Esophagus muscularis mucosa (tissue), 4 donors: ENCODE measurements around the gene GCNT3.

Experiments
- EP300 ChIP-seq: sonication (generic); formaldehyde crosslinking; IDR thresholded peaks from one replicate; pipeline ENCODE4 v1.6.1; 2017; ENCODE audit warnings: antibody characterized with exemption
- POLR2A ChIP-seq: fragments of 450-650 bp; IDR thresholded peaks from one replicate; pipeline ENCODE4 v1.6.1; 2017; ENCODE audit warnings: antibody characterized with exemption, moderate library complexity, mild to moderate bottlenecking, low read depth
- TF ChIP-seq, protein P1 (sequence below), 3 experiments: fragments of 200-600 bp in 2 of 3; fragments of 450-650 bp in 1 of 3; sonication (generic) in 2 of 3; IDR thresholded peaks; one replicate each; pipeline ENCODE4 v1.5.1; 2017 to 2019; ENCODE audit warnings: antibody characterized with exemption in 3 of 3, mild to moderate bottlenecking in 2 of 3, moderate library complexity in 1 of 3

DNA sequence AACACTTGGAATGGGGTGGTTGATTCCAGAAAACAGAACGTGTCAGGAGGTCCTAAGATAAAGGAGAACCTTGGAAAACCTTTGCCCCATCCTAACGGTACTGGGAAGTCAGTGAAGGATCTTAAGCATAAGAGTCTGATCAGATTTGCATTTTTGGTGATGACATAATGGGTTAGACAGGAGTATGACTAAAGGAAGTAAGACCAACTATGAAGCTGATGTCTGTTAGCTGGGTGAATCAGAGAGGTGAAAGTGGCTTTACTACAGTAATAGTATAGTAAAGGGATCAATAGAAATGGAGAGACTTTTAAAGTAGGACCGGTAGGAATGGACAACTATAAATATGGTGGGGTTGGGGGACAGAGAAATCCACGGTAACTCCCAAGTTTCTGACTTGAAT, 33.2 kb downstream of the GCNT3 start:
- TF ChIP-seq POLR2A (no peak), EP300 (no peak)
- TF ChIP-seq, protein P1, sequence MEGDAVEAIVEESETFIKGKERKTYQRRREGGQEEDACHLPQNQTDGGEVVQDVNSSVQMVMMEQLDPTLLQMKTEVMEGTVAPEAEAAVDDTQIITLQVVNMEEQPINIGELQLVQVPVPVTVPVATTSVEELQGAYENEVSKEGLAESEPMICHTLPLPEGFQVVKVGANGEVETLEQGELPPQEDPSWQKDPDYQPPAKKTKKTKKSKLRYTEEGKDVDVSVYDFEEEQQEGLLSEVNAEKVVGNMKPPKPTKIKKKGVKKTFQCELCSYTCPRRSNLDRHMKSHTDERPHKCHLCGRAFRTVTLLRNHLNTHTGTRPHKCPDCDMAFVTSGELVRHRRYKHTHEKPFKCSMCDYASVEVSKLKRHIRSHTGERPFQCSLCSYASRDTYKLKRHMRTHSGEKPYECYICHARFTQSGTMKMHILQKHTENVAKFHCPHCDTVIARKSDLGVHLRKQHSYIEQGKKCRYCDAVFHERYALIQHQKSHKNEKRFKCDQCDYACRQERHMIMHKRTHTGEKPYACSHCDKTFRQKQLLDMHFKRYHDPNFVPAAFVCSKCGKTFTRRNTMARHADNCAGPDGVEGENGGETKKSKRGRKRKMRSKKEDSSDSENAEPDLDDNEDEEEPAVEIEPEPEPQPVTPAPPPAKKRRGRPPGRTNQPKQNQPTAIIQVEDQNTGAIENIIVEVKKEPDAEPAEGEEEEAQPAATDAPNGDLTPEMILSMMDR (IDR thresholded peaks at IDR 0.05) = no peak
